Pons (tissue), 1 donor: ENCODE results near the gene COQ5.

Experiments used
- DNase-seq: peaks from one replicate; pipeline ENCODE4 v3.0.0-alpha.2; 2016; ENCODE audit warnings: low spot score

COQ5 gene

DNA sequence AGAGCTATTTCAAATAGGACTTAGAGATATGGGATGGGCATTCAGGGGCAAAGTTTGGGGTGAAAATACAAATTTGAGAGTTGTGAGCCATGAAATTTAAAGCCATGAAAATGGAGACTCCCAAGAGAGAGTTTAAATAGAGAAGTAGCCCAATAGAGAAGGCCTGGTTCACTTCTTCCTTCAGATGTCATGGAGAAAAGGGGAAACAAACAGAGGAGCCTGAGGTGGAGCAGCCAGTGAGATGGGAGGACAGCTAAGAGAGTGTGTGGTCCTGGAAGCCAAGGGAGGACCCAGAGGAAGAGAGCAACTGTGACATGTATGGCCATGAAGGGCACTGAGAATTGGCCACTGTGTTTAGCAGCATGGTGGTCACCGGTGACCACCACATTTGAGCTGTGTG lies 45.3 kb downstream of the COQ5 start:
- DNase-seq: no peak

GRCh38 chr12:120481022-120481767 lies 47.8 kb downstream of the COQ5 start:
- no peak for DNase-seq

GRCh38 chr12:120480211-120480610 lies 48.7 kb downstream of the COQ5 start:
- DNase-seq: no peak

DNA sequence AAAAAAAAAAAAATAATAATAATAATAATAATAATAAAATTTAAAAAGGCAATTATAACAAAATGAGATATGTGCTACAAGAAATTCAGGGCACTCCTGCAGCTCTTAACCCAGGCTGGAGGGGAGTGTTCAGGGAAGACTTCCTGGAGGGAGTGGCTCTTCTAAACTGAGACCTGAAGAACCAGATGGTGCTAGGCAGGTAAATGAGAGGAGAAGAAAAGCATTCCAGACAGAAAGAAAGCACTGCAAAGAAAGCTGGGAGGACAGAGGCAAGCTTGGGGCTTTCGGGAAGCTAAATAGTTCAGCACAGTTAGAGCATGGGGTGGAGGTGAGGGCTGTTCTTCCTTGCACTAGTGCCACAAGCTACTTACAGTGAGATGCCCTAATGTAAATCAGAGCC lies 49.5 kb downstream of the COQ5 start:
- DNase-seq: no peak

DNA sequence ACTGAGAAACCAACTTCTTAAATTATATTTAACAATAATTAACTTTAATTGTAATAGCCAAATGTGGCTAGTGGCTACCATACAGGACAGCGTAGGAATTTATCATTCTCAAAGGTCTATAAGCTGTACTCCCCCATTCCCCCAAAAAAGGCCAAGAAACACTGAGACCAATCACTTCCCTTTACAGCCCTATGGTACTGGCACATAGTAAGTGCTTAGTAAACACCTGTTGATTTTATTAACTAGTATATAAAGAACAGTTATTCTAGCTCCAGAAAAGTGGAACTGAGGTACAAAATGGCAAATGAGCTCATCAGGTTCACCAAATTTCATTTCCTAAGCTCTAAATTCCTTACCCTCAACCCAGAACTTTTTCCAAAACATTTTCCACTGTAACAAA lies 53.3 kb downstream of the COQ5 start:
- no peak for DNase-seq

GRCh38 chr12:120474616-120474960 lies 54.4 kb downstream of the COQ5 start:
- no peak for DNase-seq

DNA sequence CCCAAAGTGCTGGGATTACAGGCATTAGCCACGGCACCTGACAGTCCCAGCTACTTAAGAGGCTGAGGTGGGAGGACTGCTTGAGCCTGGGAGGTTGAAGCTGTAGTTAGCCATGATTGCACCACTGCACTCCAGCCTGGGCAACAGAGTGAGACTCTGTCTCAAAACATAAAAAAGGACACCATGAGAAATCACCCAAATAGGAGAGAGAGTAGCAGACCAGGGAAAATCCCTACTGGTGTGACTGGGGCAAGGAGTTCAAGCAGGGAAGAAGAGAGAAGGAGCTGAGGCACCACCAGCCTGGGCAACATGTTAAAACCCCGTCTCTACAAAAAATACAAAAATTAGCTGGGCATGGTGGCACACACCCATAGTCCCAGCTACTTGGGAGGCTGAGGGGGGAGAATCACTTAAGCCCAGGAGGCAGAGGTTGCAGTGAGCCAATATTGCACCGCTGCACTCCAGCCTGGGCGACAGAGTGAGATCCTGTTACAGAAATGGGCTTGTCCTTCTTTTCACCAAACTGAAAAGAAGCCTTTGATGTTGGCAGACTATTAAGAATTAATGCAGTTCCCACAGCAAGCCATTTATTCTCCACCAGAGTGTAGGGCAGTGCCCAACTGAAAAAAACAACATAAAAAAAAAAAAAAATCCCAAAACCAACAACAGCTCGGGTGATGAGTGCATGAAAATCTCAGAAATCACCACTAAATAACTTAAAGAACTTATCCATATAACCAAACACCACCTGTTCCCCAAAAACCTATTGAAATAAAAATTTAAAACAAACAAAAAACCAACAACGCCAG lies 54.9 kb downstream of the COQ5 start:
- no peak for DNase-seq

DNA sequence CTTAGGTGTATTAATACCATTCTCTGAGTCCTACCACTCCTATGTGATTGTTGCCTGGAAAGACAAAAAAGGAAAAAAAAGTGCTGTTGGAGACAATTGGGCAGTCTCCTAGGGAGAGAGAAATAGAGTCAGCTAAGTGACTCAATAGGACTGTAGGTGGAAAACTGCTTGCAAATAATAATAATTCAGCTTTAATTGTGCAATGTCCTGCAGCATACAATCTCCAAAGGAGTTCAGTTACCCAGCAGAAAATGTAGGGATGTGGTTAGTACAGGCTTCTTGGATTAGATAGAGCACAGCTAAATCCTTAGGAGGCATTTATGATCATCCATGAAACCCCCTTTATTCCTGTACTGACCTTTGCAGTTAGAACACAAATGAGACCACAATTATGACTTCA lies 56.4 kb downstream of the COQ5 start:
- DNase-seq: no peak

DNA sequence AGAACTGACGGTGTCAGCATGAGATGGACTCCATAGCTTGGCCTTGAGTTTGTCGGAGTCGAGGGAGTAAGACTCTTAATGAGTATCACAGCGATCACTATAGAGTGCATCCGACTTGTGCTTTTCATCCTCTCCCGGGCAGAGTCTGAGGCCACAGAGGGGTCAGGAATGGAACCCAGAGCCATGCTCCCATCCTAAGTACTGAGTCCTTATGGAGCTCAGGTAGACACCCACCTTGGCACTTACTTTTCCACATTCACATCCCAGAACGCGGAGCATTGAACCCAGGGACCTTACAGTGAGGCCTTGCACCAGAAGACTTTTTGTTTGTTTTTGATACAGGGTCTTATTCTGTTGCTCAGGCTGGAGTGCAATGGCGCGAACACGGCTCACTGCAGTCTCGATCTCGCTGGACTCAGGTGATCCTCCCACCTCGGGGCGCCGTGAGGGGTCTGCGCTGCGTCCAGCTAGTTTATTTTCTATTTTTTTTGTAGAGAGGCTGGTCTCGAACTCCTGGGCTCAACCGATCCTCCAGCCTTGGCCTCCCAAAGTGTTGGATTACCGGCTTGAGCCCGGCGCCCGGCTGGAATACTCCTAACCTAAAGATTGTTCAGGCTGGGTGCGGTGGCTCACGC lies 58.7 kb downstream of the COQ5 start:
- DNase-seq: no peak

DNA sequence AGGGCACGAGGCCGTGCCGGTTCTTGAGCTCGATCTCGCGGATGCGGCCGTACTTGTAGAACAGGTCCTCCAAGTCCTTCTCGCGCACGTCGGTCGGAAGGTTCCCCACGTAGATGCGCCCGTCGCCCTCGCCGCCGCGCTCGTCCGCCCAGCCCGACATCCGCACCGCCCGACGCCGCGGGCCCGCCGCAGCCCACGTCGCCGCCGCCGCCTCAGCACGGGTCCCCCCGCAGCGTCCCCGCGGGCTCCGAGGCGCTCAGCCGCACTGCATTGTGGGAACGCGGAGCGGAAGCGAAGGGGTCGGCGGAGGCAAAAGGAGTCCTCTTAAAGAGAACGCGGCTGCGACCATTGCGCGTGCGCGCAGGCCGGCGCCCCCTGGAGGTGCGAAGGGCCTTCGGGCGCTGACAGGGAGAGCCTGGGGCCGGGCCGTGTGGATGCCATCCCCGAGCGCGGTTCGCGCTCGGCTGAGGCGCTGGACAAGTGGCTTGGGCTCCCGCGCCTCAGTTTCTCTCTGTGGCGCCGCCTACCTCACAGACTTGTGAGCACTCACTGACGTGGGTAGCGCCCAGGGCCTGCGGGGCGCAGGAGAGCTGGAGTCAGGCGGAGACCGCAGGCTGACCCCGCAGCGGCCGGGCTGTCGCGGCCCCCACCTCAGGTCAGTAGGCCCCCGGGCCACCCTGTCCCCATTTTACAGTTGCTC lies 59.4 kb downstream of the COQ5 start, which contains the start of gene SRSF9:
SRSF9 (minus strand) TSS at position 299 of the 700 bp plus-strand sequence; CDS start at position 160, 139 bp downstream.
- peak; percentile 97 for DNase-seq

DNA sequence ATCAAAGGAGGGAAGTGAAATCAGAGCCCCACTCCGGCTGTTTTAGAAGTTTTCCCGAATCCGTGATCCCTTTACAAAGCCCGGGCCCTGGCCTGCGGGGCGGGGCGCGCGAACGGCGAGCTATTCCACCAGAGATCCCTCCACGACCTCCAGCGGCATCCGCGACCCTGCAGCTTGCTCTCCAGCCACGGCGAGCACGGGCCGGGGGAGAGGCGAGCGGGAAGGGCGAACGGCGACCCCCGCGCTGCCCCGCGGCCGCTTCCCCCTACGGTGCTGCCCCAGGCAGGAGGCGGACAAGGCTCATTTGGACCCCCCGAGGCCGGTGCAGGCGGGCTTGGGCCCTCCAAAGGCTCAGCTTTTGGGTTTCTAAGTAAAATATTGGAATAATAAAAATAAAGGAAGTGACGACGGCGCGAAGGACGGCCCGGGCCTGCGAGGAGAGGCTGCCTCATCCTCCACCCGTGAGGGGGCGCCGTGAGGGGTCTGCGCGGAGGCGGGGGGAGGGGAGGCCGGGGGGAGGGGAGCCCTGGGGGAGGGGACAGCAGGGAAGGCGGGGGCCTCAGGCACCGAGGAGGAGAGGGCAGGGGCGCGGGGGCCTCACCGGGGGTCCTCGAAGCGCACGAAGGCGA lies 60.0 kb downstream of the COQ5 start:
- DNase-seq: no peak

DNA sequence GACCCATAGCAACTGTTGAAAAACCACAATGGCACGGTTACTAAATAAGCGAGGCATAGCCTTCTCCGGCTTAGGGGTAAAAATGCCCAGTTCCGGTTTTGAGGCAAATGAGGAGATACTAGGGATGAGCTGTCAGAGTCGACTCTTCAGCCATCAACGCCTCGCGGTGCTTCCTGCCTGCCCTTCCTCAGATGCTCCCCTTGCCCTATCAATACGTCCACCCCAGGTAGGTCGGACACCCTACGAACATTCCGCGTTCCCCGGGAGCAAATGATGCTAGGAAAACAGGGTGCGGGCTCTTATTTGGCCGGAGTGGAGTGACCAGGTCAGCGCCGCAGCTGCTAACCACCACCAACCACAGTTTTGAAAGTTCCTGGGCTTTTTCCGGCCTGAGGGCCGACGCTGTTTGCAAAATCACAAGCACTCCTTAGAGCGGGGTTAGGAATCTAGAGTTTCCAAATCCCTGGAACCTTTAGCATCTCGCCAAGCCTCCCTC lies 60.6 kb downstream of the COQ5 start:
- DNase-seq: no peak

DNA sequence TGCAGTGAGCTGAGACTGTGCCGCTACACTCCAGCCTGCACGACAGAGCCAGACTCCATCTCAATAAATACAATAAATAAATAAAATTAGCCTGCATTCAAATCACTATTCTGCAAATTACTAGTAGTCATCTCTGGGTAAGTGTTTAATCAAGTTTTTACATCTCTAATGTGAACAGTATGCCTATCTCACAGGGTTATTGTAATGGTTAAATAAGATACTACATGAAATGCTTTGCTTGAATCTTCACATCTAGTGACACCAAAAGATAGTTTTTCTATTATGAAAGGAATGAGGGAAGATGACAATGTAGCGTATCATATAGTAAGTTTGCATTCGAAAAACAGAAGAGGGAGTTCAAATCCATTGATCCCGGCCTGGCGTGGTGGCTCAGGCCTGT lies 61.5 kb downstream of the COQ5 start:
- DNase-seq: no peak

DNA sequence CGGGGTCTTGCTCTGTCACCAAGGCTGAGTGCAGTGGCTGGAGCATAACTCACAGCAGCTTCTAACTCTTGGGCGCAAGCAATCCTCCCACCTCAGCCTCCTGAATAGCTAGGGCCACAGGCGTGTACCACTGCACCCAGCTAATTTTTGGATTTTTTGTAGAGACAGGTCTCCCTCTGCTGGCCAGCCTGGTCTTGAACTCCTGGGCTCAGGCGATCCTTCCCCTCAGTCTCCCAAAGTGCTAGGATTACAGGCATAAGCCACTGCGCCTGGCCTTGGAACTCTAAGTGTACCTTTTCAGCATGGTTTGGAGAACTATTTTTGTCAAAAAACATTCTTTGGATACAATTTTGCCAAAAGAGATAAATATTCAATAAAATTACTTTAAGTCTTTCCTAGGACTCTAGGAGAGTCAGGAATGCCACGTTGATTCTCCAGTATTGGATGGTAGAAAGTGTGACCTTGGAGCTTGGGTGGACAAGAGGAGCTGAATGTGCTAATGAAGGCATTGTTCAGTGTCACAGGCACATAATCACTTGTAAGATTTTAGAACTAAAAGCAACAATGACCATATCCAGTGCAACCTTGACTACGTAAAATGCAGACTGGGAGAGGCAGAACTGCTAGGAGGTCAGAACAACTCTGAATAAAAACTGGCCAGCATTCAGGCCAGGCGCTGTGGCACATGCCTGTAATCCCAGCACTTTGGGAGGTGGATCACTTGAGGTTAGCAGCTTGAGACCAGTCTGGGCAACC lies 62.2 kb downstream of the COQ5 start:
- DNase-seq: no peak

DNA sequence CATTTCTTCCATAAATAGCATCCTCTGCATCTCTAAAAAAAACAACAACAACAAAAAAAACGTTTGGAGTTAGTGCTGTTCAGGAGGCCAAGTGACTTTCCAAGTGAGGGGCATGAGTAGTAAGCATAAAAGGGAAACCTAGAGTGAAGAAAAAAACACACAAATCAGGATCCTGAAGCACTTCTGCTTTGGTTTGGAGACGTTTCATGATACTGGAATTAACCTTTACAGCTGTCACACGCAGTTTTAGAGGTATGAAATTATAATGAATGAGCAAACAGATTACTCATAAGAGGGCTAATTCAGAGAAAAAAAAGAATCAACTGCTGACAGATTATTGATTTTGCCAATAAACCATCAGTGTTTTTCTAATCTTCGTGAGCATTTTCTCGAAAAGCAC lies 63.2 kb downstream of the COQ5 start:
- DNase-seq: no peak

- no peak for DNase-seq
Observed at GRCh38 chr12:120463712-120464111, 65.2 kb downstream of the COQ5 start.

DNA sequence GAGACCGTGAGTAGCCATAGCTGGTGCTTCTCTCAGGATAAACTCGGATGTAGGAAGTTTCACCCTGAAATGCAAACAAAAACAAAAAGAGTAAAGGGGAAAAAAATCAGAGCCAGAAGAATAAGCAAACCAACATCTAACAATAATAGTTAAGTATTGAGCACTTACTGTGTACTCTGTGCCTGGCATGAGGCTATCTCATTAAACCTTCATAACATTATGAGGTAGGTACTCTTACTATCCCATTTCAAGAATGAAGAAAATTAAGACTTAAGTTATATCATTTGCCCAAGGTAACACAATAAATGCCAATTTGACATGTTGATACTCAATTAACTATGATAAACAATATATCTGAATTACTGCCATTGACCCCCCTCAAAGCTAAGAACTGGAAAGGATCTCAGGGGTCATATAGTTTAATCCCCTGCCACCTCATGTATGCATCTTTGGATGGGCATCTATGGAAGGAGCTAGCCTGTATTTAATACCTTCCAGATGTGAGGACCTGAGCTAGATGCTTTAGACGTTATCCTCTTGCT lies 66.8 kb downstream of the COQ5 start:
- no peak for DNase-seq

GRCh38 chr12:120460157-120460556 lies 68.8 kb downstream of the COQ5 start:
- no peak for DNase-seq

DNA sequence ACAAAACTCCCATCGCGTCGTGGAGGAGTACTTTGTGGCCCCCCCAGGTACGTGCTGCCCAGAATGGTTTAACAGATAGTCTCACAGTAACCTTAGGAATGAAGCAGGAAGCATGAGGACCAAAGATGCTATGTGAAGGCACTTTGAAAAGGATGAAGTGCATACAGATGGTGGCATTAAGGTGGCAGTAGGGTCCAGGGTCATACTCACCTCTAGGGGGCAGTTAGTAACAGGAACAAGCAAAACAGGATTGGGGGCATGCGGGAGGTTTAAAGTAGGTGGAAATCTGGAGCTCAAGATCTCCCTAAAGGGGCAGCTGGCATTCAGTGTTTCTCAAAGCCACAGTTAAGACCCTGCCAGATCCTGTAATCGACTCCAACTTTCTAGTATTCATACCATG lies 71.8 kb downstream of the COQ5 start:
- no peak for DNase-seq

DNA sequence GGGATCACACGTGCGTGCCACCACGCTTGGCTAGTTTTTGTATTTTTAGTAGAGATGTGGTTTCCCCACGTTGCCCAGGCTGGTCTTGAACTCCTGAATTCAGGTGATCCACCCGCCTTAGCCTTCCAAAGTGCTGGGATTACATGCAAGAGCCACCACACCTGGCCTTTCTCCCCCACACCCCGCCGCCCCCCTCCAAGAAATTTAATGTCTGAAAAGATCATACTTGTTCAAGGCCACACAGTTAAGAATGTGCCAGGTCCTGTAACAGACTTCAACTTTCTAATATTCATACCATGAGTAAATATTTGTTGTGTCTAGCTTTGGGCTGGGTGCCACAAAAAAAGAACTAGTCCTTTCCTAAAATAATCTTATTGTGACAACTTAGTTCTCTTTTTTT lies 73.7 kb downstream of the COQ5 start:
- no peak for DNase-seq

DNA sequence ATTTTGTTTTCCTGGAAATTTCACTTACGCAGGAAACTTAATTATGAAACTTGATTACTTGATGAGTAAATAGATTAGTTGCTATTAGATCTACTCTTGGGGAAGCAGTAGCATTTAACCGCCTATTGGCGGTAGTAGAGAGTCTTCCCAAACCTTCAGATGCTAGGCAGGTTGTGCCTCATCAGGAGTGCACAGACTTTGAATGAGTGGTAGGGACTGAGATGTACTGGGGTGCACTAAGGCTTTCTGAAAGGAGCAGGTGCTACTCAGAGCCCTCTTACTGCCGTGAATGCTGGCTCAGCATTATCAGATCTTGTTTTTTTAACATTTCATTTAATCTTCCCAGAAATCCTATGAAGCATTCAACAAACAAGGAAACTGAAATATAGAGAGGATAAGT lies 75.0 kb downstream of the COQ5 start:
- DNase-seq: no peak
